GM12801 (cell line): ENCODE results near the gene ICE1.

Experiments
- CTCF ChIP-seq: IDR thresholded peaks from one replicate; pipeline ENCODE4 v1.5.1; 2011; ENCODE audit warnings: control low read depth; ENCODE audit not compliant: insufficient read length; ENCODE audit errors: extremely low read depth

ICE1 gene

DNA sequence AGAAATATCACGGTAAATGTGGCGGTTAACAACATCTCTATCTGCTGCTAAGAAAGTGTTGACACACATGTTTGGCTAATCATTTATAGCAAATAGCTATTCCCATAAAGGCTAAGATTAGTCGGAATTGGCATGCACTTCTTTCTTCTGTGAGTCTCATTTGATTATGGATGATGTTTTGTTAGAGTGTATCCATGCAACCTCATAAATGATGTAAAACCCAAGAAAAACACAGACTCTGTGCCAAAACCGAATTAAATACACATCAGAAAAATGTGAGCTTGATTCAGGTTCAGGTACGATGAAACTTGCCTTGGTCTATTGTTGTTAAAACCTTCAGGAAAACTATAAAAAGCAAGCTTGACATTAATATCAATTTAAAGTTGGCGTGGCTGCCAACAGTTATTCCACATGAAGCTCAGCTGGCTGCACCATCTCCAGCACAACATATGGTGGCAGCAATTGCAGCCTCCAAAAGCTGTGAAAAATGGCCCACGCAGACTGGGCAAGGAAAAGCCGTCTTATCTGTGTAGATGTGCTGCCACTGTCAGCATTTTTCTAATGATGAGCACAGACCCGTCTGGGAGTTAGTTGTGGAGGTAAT lies 41.1 kb upstream of the ICE1 start:
- no peak for TF ChIP-seq CTCF

GRCh38 chr5:5383461-5383860 lies 39.0 kb upstream of the ICE1 start:
- no peak for TF ChIP-seq CTCF

DNA sequence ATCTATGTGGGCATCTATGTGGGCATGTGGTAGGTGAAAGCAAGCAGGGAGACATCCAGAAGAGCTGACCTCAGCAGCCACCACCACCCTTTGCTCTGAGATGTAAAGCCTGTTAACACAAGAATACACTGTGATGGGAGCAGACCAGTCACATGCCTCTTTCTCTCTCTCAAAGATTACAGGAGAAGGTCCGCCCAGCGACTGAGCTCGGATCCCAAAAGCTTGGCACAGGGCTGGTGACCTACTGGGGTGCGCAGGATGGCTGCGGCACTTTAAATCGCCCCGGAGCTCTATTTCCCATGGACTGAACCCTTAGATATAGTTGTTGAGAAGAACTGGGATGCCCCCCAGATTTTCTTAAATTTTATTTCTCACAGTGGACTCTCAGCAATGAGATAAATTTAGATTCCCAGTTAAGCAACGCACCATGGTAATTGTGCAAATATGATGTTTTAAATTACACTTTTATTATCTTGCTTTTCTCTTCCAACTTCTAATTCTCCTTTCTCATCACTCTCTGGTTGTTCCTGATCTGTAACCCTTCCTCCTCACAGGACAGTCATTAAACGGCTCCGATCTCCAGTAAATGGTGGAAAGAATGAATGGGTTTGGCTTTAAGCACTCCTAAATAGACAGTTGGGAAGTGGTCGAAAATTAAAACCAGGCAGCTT lies 37.7 kb upstream of the ICE1 start:
- TF ChIP-seq CTCF: no peak

DNA sequence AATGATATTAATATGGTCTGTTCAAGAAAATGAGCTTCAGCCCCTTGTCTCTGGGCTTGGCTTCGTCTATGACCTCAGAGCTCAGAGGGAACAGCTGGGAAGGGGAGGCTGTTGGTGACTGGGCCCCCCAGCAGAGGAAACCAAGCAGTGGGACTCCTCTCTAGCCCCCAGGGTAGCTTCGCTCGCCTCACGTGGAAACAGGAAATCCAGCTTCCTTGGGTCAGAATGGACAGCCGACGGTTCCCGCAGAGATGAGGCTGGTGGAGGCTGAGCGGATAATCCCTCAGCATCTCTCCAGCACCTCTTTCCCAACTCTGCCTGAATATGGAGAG lies 37.2 kb upstream of the ICE1 start:
- TF ChIP-seq CTCF: no peak

DNA sequence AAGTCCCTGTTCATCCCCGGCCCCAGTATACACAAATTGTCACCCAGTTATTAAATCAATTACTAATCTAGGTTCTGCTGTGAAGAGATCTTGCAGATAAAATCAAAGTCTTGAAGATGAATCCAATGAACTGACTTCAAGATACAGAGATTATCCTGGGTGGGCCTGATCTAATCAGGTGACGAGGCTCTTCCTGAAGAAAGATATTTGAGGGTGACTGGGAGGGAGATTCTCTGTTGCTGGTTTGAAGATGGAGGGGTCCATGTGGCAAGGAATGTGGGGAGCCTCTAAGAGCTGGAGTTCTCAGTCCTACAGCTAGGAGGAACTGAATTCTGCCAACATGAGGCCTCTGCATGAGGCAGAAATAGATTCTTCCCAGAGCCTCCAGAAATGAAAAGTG lies 36.1 kb upstream of the ICE1 start:
- TF ChIP-seq CTCF: no peak

GRCh38 chr5:5387192-5387591 lies 35.3 kb upstream of the ICE1 start:
- no peak for TF ChIP-seq CTCF

GRCh38 chr5:5387777-5388176 lies 34.7 kb upstream of the ICE1 start:
- TF ChIP-seq CTCF: no peak

- TF ChIP-seq CTCF: no peak
Measured at GRCh38 chr5:5398071-5398470, 24.4 kb upstream of the ICE1 start.
